Cardiac muscle cell (in vitro differentiated cells and primary cell): ENCODE results near the gene HOXD12. TPM values are rescaled to one million over a fixed set of nuclear protein-coding genes. Genes with fewer than 3 reads are reported as not detected.
A peak's percentile ranks its signal among the peaks of the same experiment; 100 is the strongest.

Source experiments
- DNase-seq, 2 donors: peaks; one replicate each; pipeline versions ENCODE4 v3.0.0 to v3.0.0-alpha.2; 2010 to 2017; ENCODE audit warnings: low read depth in 1 of 2, low spot score in 1 of 2
- H3K27ac ChIP-seq: fragments of 200-600 bp; sonication (generic); 2 replicates; pipeline ENCODE4 v1.5.1; 2016
- H3K27me3 ChIP-seq: fragments of 200-600 bp; sonication (generic); 2 replicates; pipeline ENCODE4 v1.6.0; 2016; ENCODE audit warnings: control low read depth
- H3K36me3 ChIP-seq: fragments of 200-600 bp; sonication (generic); 2 replicates; pipeline ENCODE4 v1.5.1; 2016; ENCODE audit warnings: control low read depth
- H3K4me1 ChIP-seq: fragments of 200-600 bp; sonication (generic); 2 replicates; pipeline ENCODE4 v1.8.1; 2017; ENCODE audit warnings: low read depth, mild to moderate bottlenecking, mixed run types
- H3K4me3 ChIP-seq: fragments of 200-600 bp; sonication (generic); 2 replicates; pipeline ENCODE4 v1.5.1; 2016; ENCODE audit warnings: mild to moderate bottlenecking
- H3K9me3 ChIP-seq: fragments of 200-600 bp; sonication (generic); 2 replicates; pipeline ENCODE4 v1.5.1; 2017; ENCODE audit warnings: low read depth, mild to moderate bottlenecking, control low read depth
- polyA plus RNA-seq: library from polyadenylated mRNA; unstranded; fragments of >200 nt; fragmentation: Nextera tagmentation; extraction: Ambion mirVana; gene quantifications from 2 replicates; pipeline ENCODE4 v1.2.1, GENCODE V29; 2016
- total RNA-seq: library from RNA; depleted of rRNA; stranded (reverse); fragments of >200 nt; gene quantifications from 2 replicates; pipeline ENCODE4 v1.2.3, GENCODE V29; 2016
- TF ChIP-seq, protein P1 (sequence below): IDR thresholded peaks from 2 replicates; pipeline ENCODE4 v1.5.1; 2012; ENCODE audit warnings: low read depth, mild to moderate bottlenecking, low read length

HOXD12 gene
- total and polyA plus RNA-seq, 2 experiments from 2014 or later: not detected

DNA sequence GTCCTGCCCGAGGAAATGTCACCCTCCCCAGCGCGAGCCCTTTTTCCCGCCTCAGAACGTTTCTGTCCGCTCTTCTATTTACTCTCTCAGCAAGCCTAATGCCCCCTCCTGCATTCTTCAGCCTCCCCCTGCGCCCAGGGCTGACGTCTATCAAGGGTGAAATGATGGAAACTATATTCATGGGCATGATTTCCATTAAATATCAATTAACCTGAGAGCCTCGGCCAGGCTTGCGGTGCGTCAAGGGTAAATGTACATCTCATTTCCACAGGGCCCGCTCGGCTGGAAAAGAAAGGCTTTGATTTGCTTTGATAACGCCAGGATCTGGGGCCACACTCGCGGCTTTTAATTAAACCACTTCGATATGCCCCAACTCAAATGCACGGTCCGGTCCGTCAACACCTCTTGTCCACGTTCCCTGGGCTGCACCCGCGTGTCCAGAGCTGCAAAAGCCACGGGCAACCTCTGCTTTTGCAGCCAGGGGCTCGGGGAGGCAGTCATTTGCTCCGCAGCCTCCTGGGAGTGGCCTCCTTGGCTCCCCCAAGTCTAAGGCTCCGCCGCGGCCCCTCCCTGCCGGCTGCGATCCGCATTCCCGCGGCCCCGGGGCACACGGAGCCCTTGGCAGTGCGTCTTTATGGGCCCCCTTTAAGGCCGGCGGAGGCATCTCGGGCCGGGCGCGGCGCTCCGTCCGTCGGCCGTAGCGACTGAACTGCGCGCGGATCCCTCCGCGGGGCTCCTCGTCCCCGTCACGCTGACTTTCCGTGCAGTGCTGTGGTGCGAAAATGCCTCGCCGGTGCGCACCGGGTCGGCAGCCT, 29.6 kb downstream of the HOXD12 start, which contains the start of gene HOXD8:
TSS of gene HOXD8 (plus strand) at position 724 of the 815 bp plus-strand sequence. CDS start 662 bp downstream, outside the sequence.
- Histone ChIP-seq H3K27me3 (peaks cover 100% of the 10 kb centered on the region), H3K9me3 (no peaks in the 10 kb centered on the region), H3K27ac (no peak within 1 kb of the TSS), H3K4me3 (peak within 1 kb of the TSS; percentile 35), H3K4me1 (no peaks in the 10 kb centered on the region), H3K36me3 (no peaks in the 10 kb centered on the region)
- peak; percentile 52 to 57 for DNase-seq
- TF ChIP-seq, protein P1, sequence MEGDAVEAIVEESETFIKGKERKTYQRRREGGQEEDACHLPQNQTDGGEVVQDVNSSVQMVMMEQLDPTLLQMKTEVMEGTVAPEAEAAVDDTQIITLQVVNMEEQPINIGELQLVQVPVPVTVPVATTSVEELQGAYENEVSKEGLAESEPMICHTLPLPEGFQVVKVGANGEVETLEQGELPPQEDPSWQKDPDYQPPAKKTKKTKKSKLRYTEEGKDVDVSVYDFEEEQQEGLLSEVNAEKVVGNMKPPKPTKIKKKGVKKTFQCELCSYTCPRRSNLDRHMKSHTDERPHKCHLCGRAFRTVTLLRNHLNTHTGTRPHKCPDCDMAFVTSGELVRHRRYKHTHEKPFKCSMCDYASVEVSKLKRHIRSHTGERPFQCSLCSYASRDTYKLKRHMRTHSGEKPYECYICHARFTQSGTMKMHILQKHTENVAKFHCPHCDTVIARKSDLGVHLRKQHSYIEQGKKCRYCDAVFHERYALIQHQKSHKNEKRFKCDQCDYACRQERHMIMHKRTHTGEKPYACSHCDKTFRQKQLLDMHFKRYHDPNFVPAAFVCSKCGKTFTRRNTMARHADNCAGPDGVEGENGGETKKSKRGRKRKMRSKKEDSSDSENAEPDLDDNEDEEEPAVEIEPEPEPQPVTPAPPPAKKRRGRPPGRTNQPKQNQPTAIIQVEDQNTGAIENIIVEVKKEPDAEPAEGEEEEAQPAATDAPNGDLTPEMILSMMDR: no peak

DNA sequence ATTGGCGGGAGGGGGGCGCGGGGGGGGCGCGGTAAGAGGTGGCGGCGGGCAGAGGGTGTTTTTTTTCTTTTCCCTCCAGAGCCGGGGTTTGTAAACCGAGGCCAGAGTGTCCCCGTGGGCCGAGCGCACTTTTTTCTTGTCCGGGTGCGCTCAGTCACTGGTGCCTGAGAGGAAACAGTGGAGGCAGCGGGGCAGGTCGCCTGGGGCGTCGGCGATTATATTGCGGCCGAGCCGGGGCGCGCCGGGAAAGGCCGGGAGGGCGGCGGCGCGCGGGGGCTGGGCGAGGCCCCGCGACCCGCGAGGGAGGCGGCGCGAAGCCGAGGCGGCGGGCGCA, 30.2 kb downstream of the HOXD12 start:
- TF ChIP-seq, protein P1: no peak
- H3K27ac ChIP-seq: no peak overlapping the region
- no peaks in the 10 kb centered on the region for H3K9me3 ChIP-seq
- no peaks in the 10 kb centered on the region for H3K4me1 ChIP-seq
- H3K4me3 ChIP-seq: peak overlapping the region; percentile 35
- no peaks in the 10 kb centered on the region for H3K36me3 ChIP-seq
- no peak for DNase-seq
- H3K27me3 ChIP-seq: peaks cover 100% of the 10 kb centered on the region

DNA sequence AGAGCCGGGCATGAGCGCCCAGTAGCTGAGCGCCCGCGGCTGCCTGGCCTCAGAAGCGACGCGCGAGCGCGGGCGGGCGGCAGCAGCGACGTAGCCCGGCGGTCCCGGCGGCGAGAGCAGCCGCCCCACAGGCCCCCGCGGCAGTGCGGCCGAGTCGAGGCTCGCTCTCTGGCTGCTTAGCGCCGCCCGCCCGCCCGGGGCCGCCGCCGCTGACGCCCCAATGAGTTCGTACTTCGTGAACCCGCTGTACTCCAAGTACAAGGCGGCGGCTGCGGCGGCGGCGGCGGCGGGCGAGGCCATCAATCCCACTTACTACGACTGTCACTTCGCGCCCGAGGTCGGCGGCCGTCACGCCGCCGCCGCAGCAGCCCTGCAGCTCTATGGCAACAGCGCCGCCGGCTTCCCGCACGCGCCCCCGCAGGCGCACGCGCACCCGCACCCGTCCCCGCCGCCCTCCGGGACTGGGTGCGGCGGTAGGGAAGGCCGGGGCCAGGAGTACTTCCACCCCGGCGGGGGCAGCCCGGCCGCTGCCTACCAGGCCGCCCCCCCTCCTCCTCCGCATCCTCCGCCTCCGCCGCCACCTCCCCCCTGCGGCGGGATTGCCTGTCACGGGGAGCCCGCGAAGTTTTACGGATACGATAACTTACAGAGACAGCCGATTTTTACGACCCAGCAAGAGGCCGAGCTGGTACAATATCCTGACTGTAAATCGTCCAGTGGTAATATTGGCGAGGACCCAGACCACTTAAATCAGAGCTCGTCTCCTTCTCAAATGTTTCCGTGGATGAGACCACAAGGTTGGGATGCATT, 30.8 kb downstream of the HOXD12 start:
- no peaks in the 10 kb centered on the region for H3K9me3 ChIP-seq
- no peaks in the 10 kb centered on the region for H3K4me1 ChIP-seq
- peak in 1 of 2 donors; percentile 65 for DNase-seq
- peak overlapping the region; percentile 35 for H3K4me3 ChIP-seq
- H3K36me3 ChIP-seq: no peaks in the 10 kb centered on the region
- H3K27ac ChIP-seq: no peak overlapping the region
- TF ChIP-seq, protein P1: no peak
- H3K27me3 ChIP-seq: peaks cover 100% of the 10 kb centered on the region

DNA sequence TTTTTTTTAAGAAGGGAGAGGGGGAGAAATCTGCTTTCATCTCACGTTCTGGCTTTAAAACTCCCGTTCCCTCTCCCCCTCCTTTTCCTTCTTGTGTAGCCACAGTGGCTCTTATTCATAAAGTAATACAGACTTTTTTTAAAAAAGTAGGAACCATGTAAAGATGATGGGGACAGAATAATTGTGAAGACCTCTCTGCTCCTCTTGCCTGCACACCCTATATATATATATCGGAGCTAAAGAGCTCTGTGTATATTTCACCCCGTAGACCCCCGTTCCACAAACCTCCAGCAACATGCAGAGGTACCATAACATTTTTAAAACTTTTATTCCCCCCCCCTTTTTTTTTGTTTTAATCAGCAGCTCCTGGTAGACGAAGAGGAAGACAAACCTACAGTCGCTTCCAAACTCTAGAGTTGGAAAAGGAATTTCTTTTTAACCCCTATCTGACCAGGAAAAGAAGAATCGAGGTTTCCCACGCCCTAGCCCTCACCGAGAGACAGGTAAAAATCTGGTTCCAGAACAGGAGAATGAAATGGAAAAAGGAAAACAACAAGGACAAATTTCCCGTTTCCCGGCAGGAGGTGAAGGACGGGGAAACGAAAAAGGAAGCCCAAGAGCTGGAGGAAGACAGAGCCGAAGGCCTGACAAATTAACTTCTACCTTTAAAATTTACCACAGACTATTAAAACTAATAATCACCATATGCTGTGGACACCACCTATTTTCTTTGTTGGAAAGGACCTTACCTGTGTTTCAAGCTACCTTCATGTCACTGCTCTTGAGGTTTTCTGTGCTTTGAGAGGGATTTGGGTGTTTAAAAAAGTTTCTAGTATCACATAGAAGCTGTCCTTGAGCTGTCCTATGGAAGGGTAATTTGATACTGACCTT, 31.6 kb downstream of the HOXD12 start:
- H3K4me3 ChIP-seq: peak overlapping the region; percentile 35

More for the DNA sequence above, 31.6 kb downstream of the HOXD12 start:
- Histone ChIP-seq H3K27ac (no peak overlapping the region), H3K27me3 (peaks cover 100% of the 10 kb centered on the region), H3K4me1 (no peaks in the 10 kb centered on the region), H3K9me3 (no peaks in the 10 kb centered on the region), H3K36me3 (no peaks in the 10 kb centered on the region)
- TF ChIP-seq, protein P1: no peak
- no peak for DNase-seq
